HepG2 (cell line): ENCODE results near the gene S100A16. TPM values are rescaled to one million over a fixed set of nuclear protein-coding genes. Genes with fewer than 3 reads are reported as not detected.

Experiments
- BORCS8-MEF2B ChIP-seq: sonication (generic); formaldehyde crosslinking; IDR thresholded peaks from 2 replicates; pipeline ENCODE4 v1.8.0; 2022; ENCODE audit warnings: mild to moderate bottlenecking, missing genetic modification reagents
- KAT8 ChIP-seq: IDR thresholded peaks from 2 replicates; pipeline ENCODE4 v1.6.1; 2016; ENCODE audit warnings: missing genetic modification reagents, missing compliant biosample characterization
- KDM5B ChIP-seq: sonication (generic); formaldehyde crosslinking; IDR thresholded peaks from 2 replicates; pipeline ENCODE4 v1.4.0; 2020; ENCODE audit warnings: missing genetic modification reagents, mild to moderate bottlenecking, borderline replicate concordance
- MYC ChIP-seq: sonication (generic); formaldehyde crosslinking; IDR thresholded peaks from 2 replicates; pipeline ENCODE4 v1.9.0; 2021; ENCODE audit warnings: missing genetic modification reagents, borderline replicate concordance
- POLR2G ChIP-seq: fragments of 200-400 bp; formaldehyde crosslinking; IDR thresholded peaks from 2 replicates; pipeline ENCODE4 v1.6.1; 2018; ENCODE audit warnings: mild to moderate bottlenecking, low read depth, low read length, moderate library complexity
- RFXAP ChIP-seq: sonication (generic); formaldehyde crosslinking; IDR thresholded peaks from 2 replicates; pipeline ENCODE4 v1.4.0; 2020; ENCODE audit warnings: missing genetic modification reagents, borderline replicate concordance
- SIX1 ChIP-seq: sonication (generic); formaldehyde crosslinking; IDR thresholded peaks from 2 replicates; pipeline ENCODE4 v1.4.0; 2020; ENCODE audit warnings: missing genetic modification reagents, borderline replicate concordance
- ZNF235 ChIP-seq: sonication (generic); formaldehyde crosslinking; IDR thresholded peaks from 2 replicates; pipeline ENCODE4 v1.8.1; 2023; ENCODE audit warnings: mild to moderate bottlenecking, missing genetic modification reagents, borderline replicate concordance
- ZNF546 ChIP-seq: sonication (generic); formaldehyde crosslinking; conservative IDR thresholded peaks from 2 replicates; pipeline ENCODE4 v1.8.1; 2023; ENCODE audit warnings: mild to moderate bottlenecking, missing genetic modification reagents
- ZNF589 ChIP-seq: sonication (generic); formaldehyde crosslinking; conservative IDR thresholded peaks from 2 replicates; pipeline ENCODE4 v1.8.0; 2022; ENCODE audit warnings: mild to moderate bottlenecking, moderate library complexity, missing genetic modification reagents
- polyA plus RNA-seq, 8 experiments: library from polyadenylated mRNA; depleted of rRNA in 3 of 8; stranded (reverse) in 7 of 8; unstranded in 1 of 8; fragments of >200 nt; fragmentation: Illumina TruSeq in 4 of 8; extraction: Trizol in 4 of 8; gene quantifications; 2 replicates each; pipeline versions ENCODE4 v1.2.1 to v1.2.3, GENCODE V29; 2011 to 2016; ENCODE audit warnings: low read depth in 4 of 8, missing spikeins in 1 of 8, mixed read lengths in 1 of 8; ENCODE audit not compliant: insufficient read depth in 1 of 8
- total RNA-seq, 5 experiments: library from RNA; depleted of rRNA; stranded (reverse); fragments of >200 nt; fragmentation: Illumina TruSeq; extraction: Trizol; gene quantifications; 2 replicates each; pipeline ENCODE4 v1.2.3, GENCODE V29; 2016; ENCODE audit warnings: low read depth in 1 of 5
- TF ChIP-seq, protein P1 (sequence below): IDR thresholded peaks from 2 replicates; pipeline ENCODE4 v1.6.1; 2018; ENCODE audit warnings: missing genetic modification reagents, mild to moderate bottlenecking, missing compliant biosample characterization
- TF ChIP-seq, protein P2 (sequence below): IDR thresholded peaks from 2 replicates; pipeline ENCODE4 v1.6.1; 2016
- TF ChIP-seq, protein P3 (sequence below): sonication (generic); formaldehyde crosslinking; IDR thresholded peaks from 2 replicates; pipeline ENCODE4 v1.4.0; 2020; ENCODE audit warnings: missing genetic modification reagents, borderline replicate concordance
- TF ChIP-seq, protein P4 (sequence below): sonication (generic); formaldehyde crosslinking; conservative IDR thresholded peaks from 2 replicates; pipeline ENCODE4 v1.4.0; 2020; ENCODE audit warnings: missing genetic modification reagents
- TF ChIP-seq, protein P5 (sequence below): sonication (generic); formaldehyde crosslinking; IDR thresholded peaks from 2 replicates; pipeline ENCODE4 v1.4.0; 2020; ENCODE audit warnings: missing genetic modification reagents
- TF ChIP-seq, protein P6 (sequence below): IDR thresholded peaks from 2 replicates; pipeline ENCODE4 v1.6.1; 2016; ENCODE audit warnings: mild to moderate bottlenecking, missing biosample characterization, missing genetic modification reagents

Gene S100A16
- total and polyA plus RNA-seq, 2 of the 13 experiments (the other 11 are each of a cell fraction or from before 2014, with no cell fraction given) = 46.0 to 195 TPM

DNA sequence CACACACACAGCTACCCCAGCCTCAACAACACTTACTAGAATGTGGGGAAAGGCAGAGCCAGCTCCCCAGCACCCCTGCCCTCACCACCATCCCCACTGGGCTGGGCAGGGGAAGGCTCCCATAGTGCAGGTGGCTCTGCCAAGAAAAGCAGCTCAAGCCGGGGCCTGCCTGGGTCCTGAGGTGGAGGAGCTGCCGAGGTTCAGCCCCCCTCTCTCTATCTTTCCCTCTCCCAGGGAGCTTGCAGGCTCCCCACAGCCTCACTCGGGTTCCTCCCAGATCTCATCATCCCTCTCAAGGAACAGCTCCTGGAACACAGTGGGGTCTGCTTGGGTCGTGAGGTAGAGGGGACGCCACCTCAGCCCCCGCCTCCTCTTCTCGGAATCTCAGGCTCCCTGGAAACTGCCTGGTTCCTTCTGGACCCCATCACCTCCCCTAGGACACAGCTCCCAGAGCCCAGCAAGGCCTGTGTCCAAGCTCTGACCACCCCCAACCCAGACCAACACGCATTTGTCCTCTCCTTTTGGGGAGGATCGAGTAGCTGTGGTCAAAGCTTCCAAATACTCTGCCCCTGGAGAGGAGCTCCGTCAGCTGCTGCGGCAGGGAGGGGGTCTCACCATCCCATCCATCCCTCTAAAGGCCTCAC lies 704 bp downstream of the S100A16 start (continued):
- TF ChIP-seq, protein P1, sequence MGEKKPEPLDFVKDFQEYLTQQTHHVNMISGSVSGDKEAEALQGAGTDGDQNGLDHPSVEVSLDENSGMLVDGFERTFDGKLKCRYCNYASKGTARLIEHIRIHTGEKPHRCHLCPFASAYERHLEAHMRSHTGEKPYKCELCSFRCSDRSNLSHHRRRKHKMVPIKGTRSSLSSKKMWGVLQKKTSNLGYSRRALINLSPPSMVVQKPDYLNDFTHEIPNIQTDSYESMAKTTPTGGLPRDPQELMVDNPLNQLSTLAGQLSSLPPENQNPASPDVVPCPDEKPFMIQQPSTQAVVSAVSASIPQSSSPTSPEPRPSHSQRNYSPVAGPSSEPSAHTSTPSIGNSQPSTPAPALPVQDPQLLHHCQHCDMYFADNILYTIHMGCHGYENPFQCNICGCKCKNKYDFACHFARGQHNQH (CRISPR knock-in tag) = no peak
- no peak for TF ChIP-seq KAT8 (CRISPR knock-in tag)
- TF ChIP-seq SIX1 = no peak
- TF ChIP-seq, protein P2, sequence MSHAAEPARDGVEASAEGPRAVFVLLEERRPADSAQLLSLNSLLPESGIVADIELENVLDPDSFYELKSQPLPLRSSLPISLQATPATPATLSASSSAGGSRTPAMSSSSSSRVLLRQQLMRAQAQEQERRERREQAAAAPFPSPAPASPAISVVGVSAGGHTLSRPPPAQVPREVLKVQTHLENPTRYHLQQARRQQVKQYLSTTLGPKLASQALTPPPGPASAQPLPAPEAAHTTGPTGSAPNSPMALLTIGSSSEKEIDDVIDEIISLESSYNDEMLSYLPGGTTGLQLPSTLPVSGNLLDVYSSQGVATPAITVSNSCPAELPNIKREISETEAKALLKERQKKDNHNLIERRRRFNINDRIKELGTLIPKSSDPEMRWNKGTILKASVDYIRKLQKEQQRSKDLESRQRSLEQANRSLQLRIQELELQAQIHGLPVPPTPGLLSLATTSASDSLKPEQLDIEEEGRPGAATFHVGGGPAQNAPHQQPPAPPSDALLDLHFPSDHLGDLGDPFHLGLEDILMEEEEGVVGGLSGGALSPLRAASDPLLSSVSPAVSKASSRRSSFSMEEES (CRISPR knock-in tag) = no peak
- TF ChIP-seq RFXAP (CRISPR knock-in tag) = 0 out of 2 replicates have a peak, but pooled peaks have one; percentile 33
- TF ChIP-seq ZNF589 (CRISPR knock-in tag) = no peak
- TF ChIP-seq MYC (CRISPR knock-in tag) = 0 out of 2 replicates have a peak, but pooled peaks have one; percentile 46
- TF ChIP-seq, protein P3, sequence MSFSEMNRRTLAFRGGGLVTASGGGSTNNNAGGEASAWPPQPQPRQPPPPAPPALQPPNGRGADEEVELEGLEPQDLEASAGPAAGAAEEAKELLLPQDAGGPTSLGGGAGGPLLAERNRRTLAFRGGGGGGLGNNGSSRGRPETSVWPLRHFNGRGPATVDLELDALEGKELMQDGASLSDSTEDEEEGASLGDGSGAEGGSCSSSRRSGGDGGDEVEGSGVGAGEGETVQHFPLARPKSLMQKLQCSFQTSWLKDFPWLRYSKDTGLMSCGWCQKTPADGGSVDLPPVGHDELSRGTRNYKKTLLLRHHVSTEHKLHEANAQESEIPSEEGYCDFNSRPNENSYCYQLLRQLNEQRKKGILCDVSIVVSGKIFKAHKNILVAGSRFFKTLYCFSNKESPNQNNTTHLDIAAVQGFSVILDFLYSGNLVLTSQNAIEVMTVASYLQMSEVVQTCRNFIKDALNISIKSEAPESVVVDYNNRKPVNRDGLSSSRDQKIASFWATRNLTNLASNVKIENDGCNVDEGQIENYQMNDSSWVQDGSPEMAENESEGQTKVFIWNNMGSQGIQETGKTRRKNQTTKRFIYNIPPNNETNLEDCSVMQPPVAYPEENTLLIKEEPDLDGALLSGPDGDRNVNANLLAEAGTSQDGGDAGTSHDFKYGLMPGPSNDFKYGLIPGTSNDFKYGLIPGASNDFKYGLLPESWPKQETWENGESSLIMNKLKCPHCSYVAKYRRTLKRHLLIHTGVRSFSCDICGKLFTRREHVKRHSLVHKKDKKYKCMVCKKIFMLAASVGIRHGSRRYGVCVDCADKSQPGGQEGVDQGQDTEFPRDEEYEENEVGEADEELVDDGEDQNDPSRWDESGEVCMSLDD (CRISPR knock-in tag) = no peak
- TF ChIP-seq POLR2G = 0 out of 2 replicates have a peak, but pooled peaks have one; percentile 8
- TF ChIP-seq, protein P4, sequence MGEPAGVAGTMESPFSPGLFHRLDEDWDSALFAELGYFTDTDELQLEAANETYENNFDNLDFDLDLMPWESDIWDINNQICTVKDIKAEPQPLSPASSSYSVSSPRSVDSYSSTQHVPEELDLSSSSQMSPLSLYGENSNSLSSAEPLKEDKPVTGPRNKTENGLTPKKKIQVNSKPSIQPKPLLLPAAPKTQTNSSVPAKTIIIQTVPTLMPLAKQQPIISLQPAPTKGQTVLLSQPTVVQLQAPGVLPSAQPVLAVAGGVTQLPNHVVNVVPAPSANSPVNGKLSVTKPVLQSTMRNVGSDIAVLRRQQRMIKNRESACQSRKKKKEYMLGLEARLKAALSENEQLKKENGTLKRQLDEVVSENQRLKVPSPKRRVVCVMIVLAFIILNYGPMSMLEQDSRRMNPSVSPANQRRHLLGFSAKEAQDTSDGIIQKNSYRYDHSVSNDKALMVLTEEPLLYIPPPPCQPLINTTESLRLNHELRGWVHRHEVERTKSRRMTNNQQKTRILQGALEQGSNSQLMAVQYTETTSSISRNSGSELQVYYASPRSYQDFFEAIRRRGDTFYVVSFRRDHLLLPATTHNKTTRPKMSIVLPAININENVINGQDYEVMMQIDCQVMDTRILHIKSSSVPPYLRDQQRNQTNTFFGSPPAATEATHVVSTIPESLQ (CRISPR knock-in tag) = no peak
- TF ChIP-seq ZNF235 (CRISPR knock-in tag) = no peak
- TF ChIP-seq, protein P5, sequence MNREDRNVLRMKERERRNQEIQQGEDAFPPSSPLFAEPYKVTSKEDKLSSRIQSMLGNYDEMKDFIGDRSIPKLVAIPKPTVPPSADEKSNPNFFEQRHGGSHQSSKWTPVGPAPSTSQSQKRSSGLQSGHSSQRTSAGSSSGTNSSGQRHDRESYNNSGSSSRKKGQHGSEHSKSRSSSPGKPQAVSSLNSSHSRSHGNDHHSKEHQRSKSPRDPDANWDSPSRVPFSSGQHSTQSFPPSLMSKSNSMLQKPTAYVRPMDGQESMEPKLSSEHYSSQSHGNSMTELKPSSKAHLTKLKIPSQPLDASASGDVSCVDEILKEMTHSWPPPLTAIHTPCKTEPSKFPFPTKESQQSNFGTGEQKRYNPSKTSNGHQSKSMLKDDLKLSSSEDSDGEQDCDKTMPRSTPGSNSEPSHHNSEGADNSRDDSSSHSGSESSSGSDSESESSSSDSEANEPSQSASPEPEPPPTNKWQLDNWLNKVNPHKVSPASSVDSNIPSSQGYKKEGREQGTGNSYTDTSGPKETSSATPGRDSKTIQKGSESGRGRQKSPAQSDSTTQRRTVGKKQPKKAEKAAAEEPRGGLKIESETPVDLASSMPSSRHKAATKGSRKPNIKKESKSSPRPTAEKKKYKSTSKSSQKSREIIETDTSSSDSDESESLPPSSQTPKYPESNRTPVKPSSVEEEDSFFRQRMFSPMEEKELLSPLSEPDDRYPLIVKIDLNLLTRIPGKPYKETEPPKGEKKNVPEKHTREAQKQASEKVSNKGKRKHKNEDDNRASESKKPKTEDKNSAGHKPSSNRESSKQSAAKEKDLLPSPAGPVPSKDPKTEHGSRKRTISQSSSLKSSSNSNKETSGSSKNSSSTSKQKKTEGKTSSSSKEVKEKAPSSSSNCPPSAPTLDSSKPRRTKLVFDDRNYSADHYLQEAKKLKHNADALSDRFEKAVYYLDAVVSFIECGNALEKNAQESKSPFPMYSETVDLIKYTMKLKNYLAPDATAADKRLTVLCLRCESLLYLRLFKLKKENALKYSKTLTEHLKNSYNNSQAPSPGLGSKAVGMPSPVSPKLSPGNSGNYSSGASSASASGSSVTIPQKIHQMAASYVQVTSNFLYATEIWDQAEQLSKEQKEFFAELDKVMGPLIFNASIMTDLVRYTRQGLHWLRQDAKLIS = no peak
- TF ChIP-seq, protein P6, sequence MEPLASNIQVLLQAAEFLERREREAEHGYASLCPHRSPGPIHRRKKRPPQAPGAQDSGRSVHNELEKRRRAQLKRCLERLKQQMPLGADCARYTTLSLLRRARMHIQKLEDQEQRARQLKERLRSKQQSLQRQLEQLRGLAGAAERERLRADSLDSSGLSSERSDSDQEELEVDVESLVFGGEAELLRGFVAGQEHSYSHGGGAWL = 0 out of 2 replicates have a peak, but pooled peaks have one; percentile 18
- 0 out of 2 replicates have a peak, but pooled peaks have one; percentile 13 for TF ChIP-seq BORCS8-MEF2B
- 0 out of 2 replicates have a peak, but pooled peaks have one; percentile 8 for TF ChIP-seq KDM5B (CRISPR knock-in tag)
- 0 out of 2 replicates have a peak, but pooled peaks have one; percentile 28 for TF ChIP-seq ZNF546 (CRISPR knock-in tag)
